ENCODE data around the gene RITA1.

GRCh38 chr12:113164014-113164413 is 21.5 kb upstream of the RITA1 start:
- no peak for TF ChIP-seq CTCF (IDR thresholded peaks at IDR 0.05; ENCODE audit: extremely low read depth in 1 of 2, insufficient read depth in 1 of 2, low read depth in 1 of 2, low read length in 2 of 2)
- no peak for TF ChIP-seq POLR2A (IDR thresholded peaks at IDR 0.05; ENCODE audit: low read depth, low read length)
- no peak for TF ChIP-seq FOS (IDR thresholded peaks at IDR 0.05; ENCODE audit: borderline replicate concordance, insufficient read depth, low read length)
- no peak for TF ChIP-seq EZH2 (IDR thresholded peaks at IDR 0.05; ENCODE audit: borderline replicate concordance, low read depth, low read length, severe bottlenecking)
- TF ChIP-seq POLR2AphosphoS5 (IDR thresholded peaks at IDR 0.05; ENCODE audit: insufficient read depth, low read depth, low read length) = no peak
- no peak for TF ChIP-seq MYC (IDR thresholded peaks at IDR 0.05; ENCODE audit: low read depth, low read length)
- TF ChIP-seq MAX (IDR thresholded peaks at IDR 0.05; ENCODE audit: insufficient read depth, insufficient read length) = no peak
- no peak for TF ChIP-seq JUN (IDR thresholded peaks at IDR 0.05; ENCODE audit: borderline replicate concordance, insufficient read depth, insufficient read length, low read depth)
- TF ChIP-seq GATA2 (IDR thresholded peaks at IDR 0.05; ENCODE audit: insufficient read depth, insufficient read length, low read depth, low read length) = no peak
